Measurements from ENCODE around the gene SH3RF1.

The SH3RF1 gene

GRCh38 chr4:169220447-169220846 lies 50.3 kb downstream of the SH3RF1 start:
- Histone ChIP-seq H3K4me3 (ENCODE audit: low read length in 2 of 2) (no peak overlapping the region), H3K9ac (ENCODE audit: low read depth, low read length, poor library complexity) (no peak overlapping the region), H4K8ac (ENCODE audit: low read depth, low read length) (no peak overlapping the region), H3K14ac (ENCODE audit: low read length) (no peak overlapping the region), H2BK5ac (ENCODE audit: low read length) (no peak overlapping the region), H3K4me2 (ENCODE audit: insufficient read depth, low read length, poor library complexity, severe bottlenecking) (no peak overlapping the region), H4K91ac (ENCODE audit: low read depth, low read length, poor library complexity) (no peak overlapping the region), H3K79me1 (ENCODE audit: low read depth, low read length) (no peaks in the 10 kb centered on the region), H3K23ac (ENCODE audit: low read depth, low read length, poor library complexity) (no peak overlapping the region), H2BK15ac (ENCODE audit: low read length) (no peak overlapping the region), H2AFZ (ENCODE audit: low read length) (no peak overlapping the region), H3K4me1 (ENCODE audit: control insufficient read depth in 2 of 2, insufficient read depth in 1 of 2, low read depth in 1 of 2, low read length in 2 of 2) (peaks cover 0 to 10% of the 10 kb centered on the region in 2 donors), H2BK120ac (ENCODE audit: low read depth, low read length) (no peak overlapping the region), H3K4ac (ENCODE audit: low read length) (no peak overlapping the region), H3K27me3 (ENCODE audit: control insufficient read depth in 3 of 3, insufficient read depth in 3 of 3, low read depth in 1 of 3, low read length in 3 of 3) (no peaks in the 10 kb centered on the region), H3K9me3 (replicated peaks in 1 of 2; ENCODE audit: control insufficient read depth in 2 of 2, insufficient read depth in 1 of 2, low read depth in 1 of 2, low read length in 2 of 2) (peaks cover 0 to 12% of the 10 kb centered on the region in 2 donors), H2BK12ac (ENCODE audit: low read length) (no peak overlapping the region), H3K36me3 (replicated peaks in 1 of 2; ENCODE audit: control insufficient read depth in 2 of 2, insufficient read depth in 2 of 2, low read length in 2 of 2) (peaks cover 0 to 13% of the 10 kb centered on the region in 2 donors), H3K27ac (replicated peaks; ENCODE audit: low read length) (no peak overlapping the region), H3K18ac (ENCODE audit: low read length) (no peak overlapping the region), H2AK5ac (ENCODE audit: low read depth, low read length) (no peak overlapping the region)
- WGBS, 2 donors (ENCODE audit: extremely low coverage in 2 of 2, insufficient read length in 2 of 2, insufficient replicate concordance in 1 of 2) = no CpG with 5 or more reads among the region's 3 CpGs
- DNase-seq (ENCODE audit: low spot score) = no peak

DNA sequence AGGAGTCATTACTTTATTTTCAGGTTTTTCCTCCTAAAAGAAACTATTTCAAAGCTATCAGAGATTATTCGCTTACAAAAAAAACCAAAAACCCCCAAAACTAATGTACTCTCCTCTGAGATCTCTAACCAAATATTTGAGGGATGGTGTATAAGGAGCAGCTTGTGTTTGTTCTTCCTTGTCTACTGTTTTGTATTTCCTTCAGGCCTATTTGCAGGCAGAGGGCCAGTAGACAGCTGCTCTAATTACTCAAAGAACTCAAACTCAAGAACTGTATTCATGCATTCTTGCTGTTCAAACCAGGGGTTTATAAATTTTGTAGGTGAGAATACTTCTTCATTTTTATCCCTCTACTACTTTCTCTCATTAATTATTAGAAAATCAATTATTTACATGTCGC lies 51.3 kb downstream of the SH3RF1 start:
- Histone ChIP-seq H3K27ac (replicated peaks; ENCODE audit: low read length) (no peak overlapping the region), H3K14ac (ENCODE audit: low read length) (no peak overlapping the region), H3K27me3 (ENCODE audit: control insufficient read depth in 3 of 3, insufficient read depth in 3 of 3, low read depth in 1 of 3, low read length in 3 of 3) (no peaks in the 10 kb centered on the region), H3K23ac (ENCODE audit: low read depth, low read length, poor library complexity) (no peak overlapping the region), H2AFZ (ENCODE audit: low read length) (no peak overlapping the region), H3K4ac (ENCODE audit: low read length) (no peak overlapping the region), H2AK5ac (ENCODE audit: low read depth, low read length) (no peak overlapping the region), H3K4me2 (ENCODE audit: insufficient read depth, low read length, poor library complexity, severe bottlenecking) (no peak overlapping the region), H4K8ac (ENCODE audit: low read depth, low read length) (no peak overlapping the region), H2BK120ac (ENCODE audit: low read depth, low read length) (no peak overlapping the region), H2BK12ac (ENCODE audit: low read length) (no peak overlapping the region), H3K9me3 (replicated peaks in 1 of 2; ENCODE audit: control insufficient read depth in 2 of 2, insufficient read depth in 1 of 2, low read depth in 1 of 2, low read length in 2 of 2) (peaks cover 0 to 18% of the 10 kb centered on the region in 2 donors), H2BK15ac (ENCODE audit: low read length) (no peak overlapping the region), H4K91ac (ENCODE audit: low read depth, low read length, poor library complexity) (no peak overlapping the region), H3K36me3 (replicated peaks in 1 of 2; ENCODE audit: control insufficient read depth in 2 of 2, insufficient read depth in 2 of 2, low read length in 2 of 2) (peaks cover 0 to 18% of the 10 kb centered on the region in 2 donors), H3K18ac (ENCODE audit: low read length) (no peak overlapping the region), H3K4me1 (ENCODE audit: control insufficient read depth in 2 of 2, insufficient read depth in 1 of 2, low read depth in 1 of 2, low read length in 2 of 2) (no peaks in the 10 kb centered on the region), H2BK5ac (ENCODE audit: low read length) (no peak overlapping the region), H3K9ac (ENCODE audit: low read depth, low read length, poor library complexity) (no peak overlapping the region), H3K4me3 (ENCODE audit: low read length in 2 of 2) (no peak overlapping the region), H3K79me1 (ENCODE audit: low read depth, low read length) (no peaks in the 10 kb centered on the region)
- DNase-seq (ENCODE audit: low spot score) = no peak
- no CpG with 5 or more reads among the region's 2 CpGs for WGBS, 2 donors (ENCODE audit: extremely low coverage in 2 of 2, insufficient read length in 2 of 2, insufficient replicate concordance in 1 of 2)

DNA sequence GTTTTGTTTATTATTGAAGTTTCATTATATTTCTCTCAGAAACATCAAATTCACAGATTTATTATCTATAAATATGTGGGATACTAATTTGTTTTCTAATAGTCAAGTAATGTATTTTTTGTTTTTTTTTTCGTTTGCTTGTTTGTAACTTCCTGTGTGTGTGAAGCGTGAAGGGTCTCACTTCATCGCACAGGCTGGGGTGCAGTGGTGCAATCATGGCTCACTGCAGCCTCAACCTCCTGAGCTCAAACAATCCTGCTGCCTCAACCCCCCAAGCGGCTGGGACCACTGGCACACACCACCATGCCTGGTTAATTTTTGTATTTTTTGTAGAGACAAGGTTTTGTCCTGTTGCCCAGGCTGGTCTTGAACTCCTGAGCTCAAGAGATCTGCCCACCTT lies 55.1 kb downstream of the SH3RF1 start:
- no peak for DNase-seq (ENCODE audit: low spot score)
- H3K4me1 ChIP-seq (ENCODE audit: control insufficient read depth in 2 of 2, insufficient read depth in 1 of 2, low read depth in 1 of 2, low read length in 2 of 2) = no peaks in the 10 kb centered on the region

DNA sequence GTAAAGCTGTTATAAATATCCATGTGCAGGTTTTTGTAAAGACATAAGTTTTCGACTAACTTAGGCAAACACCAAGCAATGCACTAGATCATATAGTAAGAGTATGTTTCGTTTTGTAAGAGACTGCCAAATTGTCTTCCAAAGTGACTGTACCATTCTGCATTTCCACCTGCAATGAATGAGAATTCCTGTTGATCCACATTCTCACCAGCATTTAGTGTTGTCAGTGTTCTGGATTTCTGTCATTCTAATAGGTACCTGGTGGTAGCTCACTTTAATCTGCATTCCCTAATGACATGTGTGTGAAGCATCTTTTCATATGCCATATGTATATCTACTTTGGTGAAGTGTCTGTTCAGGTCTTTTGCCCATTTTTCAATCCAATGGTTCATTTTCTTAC lies 57.8 kb downstream of the SH3RF1 start:
- Histone ChIP-seq H2BK120ac (ENCODE audit: low read depth, low read length) (no peak overlapping the region), H3K4ac (ENCODE audit: low read length) (no peak overlapping the region), H3K4me1 (ENCODE audit: control insufficient read depth in 2 of 2, insufficient read depth in 1 of 2, low read depth in 1 of 2, low read length in 2 of 2) (peaks cover 2 to 8% of the 10 kb centered on the region in 2 donors), H3K18ac (ENCODE audit: low read length) (no peak overlapping the region), H3K14ac (ENCODE audit: low read length) (no peak overlapping the region), H2BK15ac (ENCODE audit: low read length) (no peak overlapping the region), H3K9ac (ENCODE audit: low read depth, low read length, poor library complexity) (no peak overlapping the region), H3K79me1 (ENCODE audit: low read depth, low read length) (no peaks in the 10 kb centered on the region), H3K23ac (ENCODE audit: low read depth, low read length, poor library complexity) (no peak overlapping the region), H3K27me3 (ENCODE audit: control insufficient read depth in 3 of 3, insufficient read depth in 3 of 3, low read depth in 1 of 3, low read length in 3 of 3) (peaks cover 0 to 2% (median 0%) of the 10 kb centered on the region in 3 experiments), H3K36me3 (replicated peaks in 1 of 2; ENCODE audit: control insufficient read depth in 2 of 2, insufficient read depth in 2 of 2, low read length in 2 of 2) (peaks cover 2 to 23% of the 10 kb centered on the region in 2 donors), H2BK12ac (ENCODE audit: low read length) (no peak overlapping the region), H2AFZ (ENCODE audit: low read length) (no peak overlapping the region), H3K9me3 (replicated peaks in 1 of 2; ENCODE audit: control insufficient read depth in 2 of 2, insufficient read depth in 1 of 2, low read depth in 1 of 2, low read length in 2 of 2) (peaks cover 2 to 51% of the 10 kb centered on the region in 2 donors), H4K8ac (ENCODE audit: low read depth, low read length) (no peak overlapping the region), H4K91ac (ENCODE audit: low read depth, low read length, poor library complexity) (no peak overlapping the region), H3K4me3 (ENCODE audit: low read length in 2 of 2) (no peak overlapping the region), H2AK5ac (ENCODE audit: low read depth, low read length) (no peak overlapping the region), H2BK5ac (ENCODE audit: low read length) (no peak overlapping the region), H3K4me2 (ENCODE audit: insufficient read depth, low read length, poor library complexity, severe bottlenecking) (no peak overlapping the region), H3K27ac (replicated peaks; ENCODE audit: low read length) (no peak overlapping the region)
- DNase-seq (ENCODE audit: low spot score) = no peak
- no CpG with 5 or more reads among the region's 2 CpGs for WGBS, 2 donors (ENCODE audit: extremely low coverage in 2 of 2, insufficient read length in 2 of 2, insufficient replicate concordance in 1 of 2)

More for the DNA sequence above, 55.1 kb downstream of the SH3RF1 start:
- Histone ChIP-seq H3K14ac (ENCODE audit: low read length) (no peak overlapping the region), H2BK15ac (ENCODE audit: low read length) (no peak overlapping the region), H3K4ac (ENCODE audit: low read length) (no peak overlapping the region), H4K8ac (ENCODE audit: low read depth, low read length) (no peak overlapping the region), H2BK5ac (ENCODE audit: low read length) (no peak overlapping the region), H2AFZ (ENCODE audit: low read length) (no peak overlapping the region), H3K4me3 (ENCODE audit: low read length in 2 of 2) (no peak overlapping the region), H3K36me3 (replicated peaks in 1 of 2; ENCODE audit: control insufficient read depth in 2 of 2, insufficient read depth in 2 of 2, low read length in 2 of 2) (peaks cover 2 to 23% of the 10 kb centered on the region in 2 donors), H3K23ac (ENCODE audit: low read depth, low read length, poor library complexity) (no peak overlapping the region), H4K91ac (ENCODE audit: low read depth, low read length, poor library complexity) (no peak overlapping the region), H3K18ac (ENCODE audit: low read length) (no peak overlapping the region), H3K4me2 (ENCODE audit: insufficient read depth, low read length, poor library complexity, severe bottlenecking) (no peak overlapping the region), H2BK120ac (ENCODE audit: low read depth, low read length) (no peak overlapping the region), H3K9ac (ENCODE audit: low read depth, low read length, poor library complexity) (no peak overlapping the region), H3K9me3 (replicated peaks in 1 of 2; ENCODE audit: control insufficient read depth in 2 of 2, insufficient read depth in 1 of 2, low read depth in 1 of 2, low read length in 2 of 2) (peaks cover 2 to 44% of the 10 kb centered on the region in 2 donors), H3K27me3 (ENCODE audit: control insufficient read depth in 3 of 3, insufficient read depth in 3 of 3, low read depth in 1 of 3, low read length in 3 of 3) (peaks cover 0 to 2% (median 0%) of the 10 kb centered on the region in 3 experiments), H2AK5ac (ENCODE audit: low read depth, low read length) (no peak overlapping the region), H2BK12ac (ENCODE audit: low read length) (no peak overlapping the region), H3K27ac (replicated peaks; ENCODE audit: low read length) (no peak overlapping the region), H3K79me1 (ENCODE audit: low read depth, low read length) (no peaks in the 10 kb centered on the region)
- WGBS, 2 donors (ENCODE audit: extremely low coverage in 2 of 2, insufficient read length in 2 of 2, insufficient replicate concordance in 1 of 2) = no CpG with 5 or more reads among the region's 4 CpGs
